Mucosa of rectum (tissue), 2 donors: ENCODE results near the gene CCDC150.
"Not testable (repeated sequence)": the region's sequence is repeated elsewhere in the genome, so short reads cannot be mapped to it uniquely, and the experiment has no call there.

ENCODE experiments used
- H3K27ac ChIP-seq, 2 donors: one replicate each; pipeline ENCODE4 v1.7.0; 2013; ENCODE audit warnings: inconsistent platforms in 2 of 2, low read depth in 2 of 2, low read length in 2 of 2
- H3K27me3 ChIP-seq, 2 donors: one replicate each; pipeline ENCODE4 v1.7.0; 2013; ENCODE audit warnings: low read length in 2 of 2; ENCODE audit not compliant: control insufficient read depth in 2 of 2, insufficient read depth in 2 of 2
- H3K36me3 ChIP-seq, 2 donors: one replicate each; pipeline ENCODE4 v1.7.0; 2013; ENCODE audit warnings: low read length in 2 of 2; ENCODE audit not compliant: control insufficient read depth in 2 of 2, insufficient read depth in 2 of 2
- H3K4me1 ChIP-seq, 2 donors: one replicate each; pipeline ENCODE4 v1.7.0; 2013; ENCODE audit warnings: low read length in 2 of 2, mild to moderate bottlenecking in 1 of 2; ENCODE audit not compliant: control insufficient read depth in 2 of 2, insufficient read depth in 2 of 2
- H3K4me3 ChIP-seq, 2 donors: one replicate each; pipeline ENCODE4 v1.7.0; 2013; ENCODE audit warnings: low read length in 2 of 2
- H3K9ac ChIP-seq, 2 donors: one replicate each; pipeline ENCODE4 v1.7.0; 2013; ENCODE audit warnings: low read length in 2 of 2, low read depth in 1 of 2, mild to moderate bottlenecking in 1 of 2
- H3K9me3 ChIP-seq, 2 donors: one replicate each; pipeline ENCODE4 v1.7.0; 2013; ENCODE audit warnings: low read length in 2 of 2; ENCODE audit not compliant: control insufficient read depth in 2 of 2
- donor health status: healthy.
- donor health status: Normal muscosa, but diverticular disease.

The CCDC150 gene

DNA sequence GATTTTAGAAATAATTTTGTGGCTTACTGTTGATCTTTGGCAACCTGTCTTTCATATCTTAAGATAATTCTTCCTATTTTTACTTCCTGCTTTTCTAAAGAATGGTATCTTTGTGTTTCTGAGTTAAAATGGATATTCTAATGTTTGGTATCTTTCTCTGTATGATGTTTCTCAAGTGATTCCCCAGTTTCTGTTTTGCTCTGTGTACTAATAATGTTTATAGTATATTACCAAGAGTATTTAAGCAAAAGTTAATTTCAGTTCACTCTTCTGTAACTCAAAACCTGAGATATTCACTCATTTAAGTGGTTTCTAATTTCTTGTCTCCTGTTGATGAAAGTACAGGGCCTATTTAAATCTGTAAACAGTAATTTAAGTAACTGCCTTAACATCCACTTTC, 58.3 kb downstream of the CCDC150 start:
- Histone ChIP-seq H3K27me3 (no peaks in the 10 kb centered on the region), H3K36me3 (no peaks in the 10 kb centered on the region), H3K4me1 (no peaks in the 10 kb centered on the region), H3K27ac (no peak overlapping the region), H3K9me3 (no peaks in the 10 kb centered on the region), H3K9ac (no peak overlapping the region), H3K4me3 (no peak overlapping the region)

DNA sequence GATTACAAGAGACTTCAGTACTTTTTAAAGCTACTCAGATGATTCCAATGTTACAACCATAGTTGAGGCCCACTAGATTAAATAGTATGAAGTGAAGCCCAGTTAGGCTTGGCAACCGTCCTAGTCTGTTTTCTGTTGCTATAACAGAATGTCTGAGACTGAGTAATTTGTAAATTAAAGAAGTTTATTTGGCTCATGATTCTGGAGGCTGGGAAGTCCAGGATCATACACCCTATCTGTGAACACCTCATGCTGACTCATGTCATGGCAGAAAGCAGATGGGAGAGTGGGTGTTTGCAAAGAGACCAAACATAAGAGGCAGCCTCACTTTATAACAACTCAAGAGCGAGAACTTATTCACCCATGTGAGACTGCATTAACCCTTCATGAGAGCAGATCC, 63.1 kb downstream of the CCDC150 start:
- no peak overlapping the region for H3K9ac ChIP-seq
- no peak overlapping the region for H3K4me3 ChIP-seq
- H3K36me3 ChIP-seq: no peaks in the 10 kb centered on the region
- H3K4me1 ChIP-seq: no peaks in the 10 kb centered on the region
- no peak overlapping the region for H3K27ac ChIP-seq
- H3K9me3 ChIP-seq: no peaks in the 10 kb centered on the region
- no peaks in the 10 kb centered on the region for H3K27me3 ChIP-seq

DNA sequence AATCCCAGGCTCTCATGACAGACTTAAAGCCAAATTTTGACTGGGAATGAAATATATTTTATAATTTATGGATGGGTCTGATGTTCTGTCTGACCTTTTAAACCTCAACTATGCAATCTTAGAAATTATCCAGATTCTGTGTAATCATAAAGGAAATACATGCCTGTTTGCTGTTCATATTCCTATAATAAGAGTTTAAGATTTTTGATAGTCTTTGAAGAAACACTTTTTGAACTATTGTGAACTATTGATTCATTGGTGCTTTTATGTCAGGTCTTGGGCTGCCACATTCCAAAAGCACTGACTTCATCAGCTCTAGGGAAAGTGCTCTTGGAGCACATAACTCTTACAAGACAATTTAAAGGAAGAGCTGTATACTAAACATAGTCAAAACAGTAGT, 64.2 kb downstream of the CCDC150 start:
- Histone ChIP-seq H3K27me3 (no peaks in the 10 kb centered on the region), H3K4me1 (no peaks in the 10 kb centered on the region), H3K4me3 (no peak overlapping the region), H3K27ac (no peak overlapping the region), H3K9me3 (no peaks in the 10 kb centered on the region), H3K9ac (no peak overlapping the region), H3K36me3 (no peaks in the 10 kb centered on the region)

DNA sequence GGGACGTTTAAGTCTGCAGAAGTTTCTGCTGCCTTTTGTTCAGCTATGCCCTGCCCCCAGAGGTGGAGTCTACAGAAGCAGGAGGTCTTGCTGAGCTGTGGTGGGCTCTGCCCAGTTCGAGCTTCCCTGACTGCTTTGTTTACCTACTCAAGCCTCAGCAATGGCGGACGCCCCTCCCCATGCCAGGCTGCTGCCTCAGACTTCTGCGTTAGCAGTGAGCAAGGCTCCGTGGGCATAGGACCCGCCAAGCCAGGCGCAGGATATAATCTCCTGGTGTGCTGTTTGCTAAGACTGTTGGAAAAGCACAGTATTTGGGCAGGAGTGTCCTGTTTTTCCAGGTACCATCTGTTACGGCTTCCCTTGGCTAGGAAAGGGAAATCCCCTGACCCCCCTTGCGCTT, 70.5 kb downstream of the CCDC150 start:
- not testable (repeated sequence) for H3K9me3 ChIP-seq, H3K9ac ChIP-seq, H3K4me1 ChIP-seq, H3K27me3 ChIP-seq, H3K27ac ChIP-seq, H3K36me3 ChIP-seq, H3K4me3 ChIP-seq

DNA sequence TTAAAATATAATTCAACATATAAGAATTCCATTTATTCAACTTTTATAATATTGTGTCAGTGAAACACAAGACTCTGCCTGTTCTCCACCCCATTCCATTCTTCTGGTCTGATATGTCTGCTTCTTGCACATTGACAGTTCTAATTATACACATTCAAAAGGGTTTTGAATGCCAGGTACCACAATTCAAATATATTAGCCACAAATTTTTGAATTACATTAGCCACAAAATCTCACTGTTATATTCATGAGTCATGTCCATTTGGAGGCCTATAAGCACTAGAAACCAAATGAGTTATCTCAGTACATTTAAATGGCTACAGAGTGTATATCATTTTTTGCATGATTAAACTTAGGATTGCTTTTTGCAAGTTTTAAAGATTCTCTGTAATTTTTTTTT, 72.1 kb downstream of the CCDC150 start:
- Histone ChIP-seq H3K27ac (no peak overlapping the region), H3K9ac (no peak overlapping the region), H3K36me3 (no peaks in the 10 kb centered on the region), H3K4me3 (no peak overlapping the region), H3K27me3 (no peaks in the 10 kb centered on the region), H3K9me3 (no peaks in the 10 kb centered on the region), H3K4me1 (no peaks in the 10 kb centered on the region)

DNA sequence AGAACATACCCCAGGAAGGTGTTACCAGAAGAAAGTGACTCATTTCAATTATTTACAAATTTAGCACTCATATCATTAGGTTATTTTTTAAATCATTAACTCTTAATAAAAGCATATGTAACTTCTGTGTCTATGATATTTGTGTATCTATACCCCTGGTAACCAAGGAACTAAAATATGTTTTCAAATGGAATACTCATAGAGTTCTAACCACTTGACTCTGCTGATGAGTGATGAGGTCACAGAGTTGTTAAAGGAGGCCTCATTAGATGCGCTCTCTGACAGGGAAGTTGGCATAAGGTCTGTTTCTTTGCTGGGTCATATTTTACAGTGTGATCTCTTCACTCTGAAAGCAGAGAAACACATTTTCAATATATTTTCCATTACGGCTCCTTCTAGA, 73.4 kb downstream of the CCDC150 start:
- H3K4me1 ChIP-seq: no peaks in the 10 kb centered on the region

DNA sequence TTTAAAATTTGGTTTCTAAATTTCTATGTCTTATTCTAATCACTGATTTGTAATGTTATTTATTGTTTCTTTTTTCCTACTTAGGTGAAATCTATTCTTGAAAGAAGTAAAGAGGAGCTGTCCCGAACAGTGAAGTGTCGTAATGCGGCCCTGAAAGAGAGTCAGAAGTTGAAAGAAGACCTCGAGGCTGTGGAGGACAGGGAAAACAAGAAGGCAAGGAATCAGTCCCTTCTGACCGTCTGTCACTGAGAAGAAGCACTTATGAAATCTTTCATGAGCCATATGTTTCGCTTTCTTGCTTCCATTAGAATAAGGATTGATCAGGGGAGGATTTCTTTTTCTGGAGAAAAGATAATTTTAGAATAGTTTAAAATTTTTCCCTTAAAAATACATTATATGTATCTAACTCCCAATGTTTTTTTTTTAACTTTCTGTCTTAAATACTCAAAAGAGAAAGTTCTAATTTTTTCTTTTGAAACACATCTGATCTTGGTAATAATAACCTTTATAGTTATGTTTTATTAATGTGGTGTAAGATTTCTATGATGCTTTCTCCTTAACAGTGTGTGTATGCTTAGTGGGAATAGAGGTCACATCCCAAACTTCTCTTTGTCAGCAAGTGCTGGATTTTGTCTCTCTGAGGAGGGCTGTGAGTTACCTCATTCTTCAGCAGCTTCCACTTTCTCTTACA, 79.0 kb downstream of the CCDC150 start:
- Histone ChIP-seq H3K4me3 (no peak overlapping the region), H3K9ac (no peak overlapping the region), H3K27ac (no peak overlapping the region), H3K9me3 (no peaks in the 10 kb centered on the region), H3K4me1 (no peaks in the 10 kb centered on the region), H3K27me3 (no peaks in the 10 kb centered on the region), H3K36me3 (no peaks in the 10 kb centered on the region)

More for the DNA sequence above, 73.4 kb downstream of the CCDC150 start:
- Histone ChIP-seq H3K27ac (no peak overlapping the region), H3K27me3 (no peaks in the 10 kb centered on the region), H3K9ac (no peak overlapping the region), H3K4me3 (no peak overlapping the region), H3K9me3 (no peaks in the 10 kb centered on the region), H3K36me3 (no peaks in the 10 kb centered on the region)

DNA sequence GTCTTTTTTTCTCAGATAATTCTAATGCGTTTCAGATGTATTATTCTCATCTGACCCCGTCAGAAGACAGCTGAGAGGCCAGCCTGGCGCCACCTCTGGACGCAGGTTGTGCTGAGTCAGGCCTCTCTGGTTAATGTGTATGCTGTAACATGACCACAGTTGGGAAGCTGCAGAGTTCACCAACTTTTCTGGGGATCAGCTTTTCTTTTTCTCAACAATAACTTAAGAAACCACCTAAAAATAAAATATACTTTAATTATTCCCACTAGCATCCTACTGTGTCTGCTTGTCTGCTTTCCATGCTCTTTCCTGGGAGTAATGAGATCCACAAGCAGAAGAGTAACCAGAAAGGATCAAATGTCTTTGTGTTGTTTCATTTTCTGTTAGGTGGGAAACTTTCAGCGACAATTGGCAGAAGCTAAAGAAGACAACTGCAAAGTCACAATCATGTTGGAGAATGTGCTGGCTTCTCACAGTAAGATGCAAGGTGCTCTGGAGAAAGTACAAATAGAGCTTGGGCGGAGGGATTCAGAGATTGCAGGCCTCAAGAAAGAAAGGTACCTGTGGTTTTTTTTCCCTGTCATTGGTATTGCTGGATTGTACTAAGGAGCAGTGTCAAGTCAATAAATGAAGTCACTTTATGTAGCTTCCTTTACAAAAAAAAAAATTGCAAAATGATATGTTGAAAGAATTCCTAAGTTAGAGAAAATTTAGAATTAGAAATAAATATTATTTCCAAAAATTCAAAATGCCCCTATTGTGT, 79.8 kb downstream of the CCDC150 start:
- Histone ChIP-seq H3K9ac (no peak overlapping the region), H3K36me3 (no peaks in the 10 kb centered on the region), H3K27ac (no peak overlapping the region), H3K9me3 (no peaks in the 10 kb centered on the region), H3K27me3 (no peaks in the 10 kb centered on the region), H3K4me1 (no peaks in the 10 kb centered on the region), H3K4me3 (no peak overlapping the region)

DNA sequence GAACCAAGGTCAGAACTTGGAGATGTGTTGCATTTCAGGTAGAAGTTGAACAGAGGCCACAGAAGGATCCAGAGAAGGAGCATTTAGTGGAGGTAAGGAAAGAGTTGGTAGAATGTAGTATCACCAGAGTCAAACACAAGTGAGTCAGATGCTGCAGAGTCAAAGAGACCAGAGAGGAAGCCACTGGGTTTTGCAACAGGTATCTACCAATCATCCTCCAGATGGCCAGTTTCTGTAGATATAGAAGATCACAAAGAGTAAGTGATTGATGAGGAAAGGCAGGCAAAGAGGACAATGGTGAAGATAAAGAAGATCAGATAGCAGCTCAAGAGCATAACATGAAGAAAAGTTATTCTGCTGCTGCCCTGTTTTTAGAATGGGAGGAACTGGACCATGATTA, 84.1 kb downstream of the CCDC150 start:
- H3K36me3 ChIP-seq: no peaks in the 10 kb centered on the region
- no peaks in the 10 kb centered on the region for H3K9me3 ChIP-seq
- no peak overlapping the region for H3K27ac ChIP-seq
- no peaks in the 10 kb centered on the region for H3K27me3 ChIP-seq
- H3K9ac ChIP-seq: no peak overlapping the region
- no peak overlapping the region for H3K4me3 ChIP-seq
- no peaks in the 10 kb centered on the region for H3K4me1 ChIP-seq

DNA sequence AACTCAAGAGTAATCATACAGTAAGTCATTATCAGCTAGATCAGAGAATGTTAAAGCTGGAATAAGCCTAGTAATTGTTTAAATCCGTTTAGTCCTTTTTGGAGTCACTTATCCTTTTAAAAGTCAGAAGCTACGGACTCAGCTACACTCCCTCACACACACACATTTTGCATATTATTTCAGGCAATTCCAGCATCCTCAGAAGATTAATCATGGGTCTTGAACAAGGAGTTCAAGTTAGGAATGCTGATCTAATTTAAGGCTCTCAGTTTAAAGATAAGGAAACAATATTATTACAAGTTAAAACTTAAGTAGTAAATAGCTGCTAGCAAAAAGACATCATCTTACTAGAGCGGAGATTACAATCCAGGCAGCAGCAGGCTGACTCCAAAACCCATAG, 85.7 kb downstream of the CCDC150 start:
- Histone ChIP-seq H3K4me1 (peaks cover 0 to 3% of the 10 kb centered on the region in 2 donors), H3K9me3 (no peaks in the 10 kb centered on the region), H3K9ac (no peak overlapping the region), H3K27ac (no peak overlapping the region), H3K36me3 (no peaks in the 10 kb centered on the region), H3K27me3 (no peaks in the 10 kb centered on the region), H3K4me3 (no peak overlapping the region)
